ENCODE results near the gene C1orf167. TPM values are rescaled to one million over a fixed set of nuclear protein-coding genes. Genes with fewer than 3 reads are reported as not detected.

C1orf167 gene
- total RNA-seq, 2 experiments from 2014 or later: not detected

Other genes with a start within 250 kb of the C1orf167 start
- 1 to 10 TPM in 1 of 2 experiments, under 1 TPM in 1; 0.77 to 1.1 TPM for gene FBXO2, start 107.8 kb upstream of the C1orf167 start, total RNA-seq
- 10 to 100 TPM; 21.6 to 23.6 TPM for gene FBXO44, start 107.3 kb upstream of the C1orf167 start, total RNA-seq
- gene FBXO6, start 98.0 kb upstream of the C1orf167 start, total RNA-seq: 10 to 100 TPM; 20.0 to 20.6 TPM
- 10 to 100 TPM; 86.7 to 88.3 TPM for gene MAD2L2, start 81.0 kb upstream of the C1orf167 start, total RNA-seq
- under 1 TPM; 0.26 to 0.30 TPM for gene DRAXIN, start 70.5 kb upstream of the C1orf167 start, total RNA-seq
- gene AGTRAP, start 26.1 kb upstream of the C1orf167 start, total RNA-seq: 10 to 100 TPM; 20.3 to 21.7 TPM
- 1 to 10 TPM; 7.1 to 7.9 TPM for gene MTHFR, start 43.8 kb downstream of the C1orf167 start, total RNA-seq
- 10 to 100 TPM; 11.3 to 11.6 TPM for gene CLCN6, start 44.0 kb downstream of the C1orf167 start, total RNA-seq
- gene NPPA, start 85.6 kb downstream of the C1orf167 start, total RNA-seq: not detected
- not detected for gene NPPB, start 96.8 kb downstream of the C1orf167 start, total RNA-seq
- gene KIAA2013, start 164.2 kb downstream of the C1orf167 start, total RNA-seq: 10 to 100 TPM; 16.0 to 17.7 TPM
- 1 to 10 TPM; 6.7 to 9.0 TPM for gene PLOD1, start 172.5 kb downstream of the C1orf167 start, total RNA-seq
- gene MFN2, start 218.3 kb downstream of the C1orf167 start, total RNA-seq: 10 to 100 TPM; 47.4 to 52.3 TPM

Data from activated naive CD4-positive, alpha-beta T cell treated with anti-CD3 and anti-CD28 coated beads for 36 hours (primary cell).